SK-MEL-5 (cell line): ENCODE results near the gene SLC15A1. TPM values are rescaled to one million over a fixed set of nuclear protein-coding genes. Genes with fewer than 3 reads are reported as not detected.
"Not testable (repeated sequence)": the region's sequence is repeated elsewhere in the genome, so short reads cannot be mapped to it uniquely, and the experiment has no call there.

ENCODE experiments used
- DNase-seq: peaks from one replicate; pipeline ENCODE4 v3.0.0-alpha.2; 2016; ENCODE audit warnings: low read depth, low spot score
- in situ Hi-C: cut with HindIII; loops from 2 replicates; pipeline ENCODE4 v1.10.0; 2016; ENCODE audit warnings: low sequenced_read_pairs, high pct_unique_total_duplicates, low pct_unique_long_range_greater_than_20kb
- total RNA-seq: library from RNA; depleted of rRNA; stranded (reverse); fragments of >200 nt; shearing (Covaris generic); gene quantifications from 2 replicates; pipeline ENCODE4 v1.2.3, GENCODE V29; 2014

Gene SLC15A1
- total RNA-seq, 1 experiment from 2014 or later, result not detected

DNA sequence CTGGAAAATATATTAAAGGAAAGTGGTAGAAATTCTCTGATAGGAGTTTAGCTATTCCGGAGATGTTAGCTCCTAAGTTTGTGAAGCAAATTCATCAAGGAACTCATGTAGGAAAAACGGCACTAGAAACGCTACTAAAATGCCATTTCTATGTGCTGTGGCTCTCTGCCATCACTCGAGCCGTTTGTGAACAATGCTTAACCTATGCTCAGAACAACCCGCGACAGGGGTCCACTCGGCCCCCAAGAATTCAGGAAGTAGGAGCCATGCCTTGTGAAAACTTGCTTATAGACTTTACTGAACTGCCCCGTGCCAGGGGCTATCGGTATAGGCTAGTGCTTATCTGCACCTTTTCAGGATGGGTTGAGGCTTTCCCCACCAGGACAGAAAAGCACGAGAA is 14.2 kb upstream of the SLC15A1 start:
- in situ Hi-C loops, result no loop called here

DNA sequence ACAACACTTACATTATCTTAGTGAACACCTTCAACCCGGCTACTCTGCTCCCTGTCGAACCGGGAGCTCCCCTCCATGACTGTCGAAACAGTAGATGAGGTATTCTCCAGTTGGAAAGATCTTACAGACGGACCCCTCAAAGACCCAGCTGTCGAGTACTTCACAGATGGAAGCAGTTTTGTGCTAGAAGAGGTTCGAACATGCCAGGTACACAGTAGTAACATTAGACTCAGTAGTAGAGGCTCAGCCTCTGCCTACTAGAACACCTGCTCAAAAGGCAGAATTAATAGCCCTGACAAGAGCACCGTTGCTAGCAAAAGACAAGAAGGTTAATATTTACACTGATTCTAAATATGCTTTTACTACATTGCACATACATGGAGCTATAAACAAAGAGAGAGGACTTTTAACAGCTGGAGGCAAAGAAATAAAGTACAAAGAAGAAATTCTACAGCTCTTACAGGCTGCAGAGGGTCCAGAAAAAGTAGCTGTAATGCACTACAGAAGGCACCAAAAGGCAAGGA is 13.6 kb upstream of the SLC15A1 start:
- in situ Hi-C loops, result no loop called here

More for the DNA sequence above, 14.2 kb upstream of the SLC15A1 start:
- no peak for DNase-seq

DNA sequence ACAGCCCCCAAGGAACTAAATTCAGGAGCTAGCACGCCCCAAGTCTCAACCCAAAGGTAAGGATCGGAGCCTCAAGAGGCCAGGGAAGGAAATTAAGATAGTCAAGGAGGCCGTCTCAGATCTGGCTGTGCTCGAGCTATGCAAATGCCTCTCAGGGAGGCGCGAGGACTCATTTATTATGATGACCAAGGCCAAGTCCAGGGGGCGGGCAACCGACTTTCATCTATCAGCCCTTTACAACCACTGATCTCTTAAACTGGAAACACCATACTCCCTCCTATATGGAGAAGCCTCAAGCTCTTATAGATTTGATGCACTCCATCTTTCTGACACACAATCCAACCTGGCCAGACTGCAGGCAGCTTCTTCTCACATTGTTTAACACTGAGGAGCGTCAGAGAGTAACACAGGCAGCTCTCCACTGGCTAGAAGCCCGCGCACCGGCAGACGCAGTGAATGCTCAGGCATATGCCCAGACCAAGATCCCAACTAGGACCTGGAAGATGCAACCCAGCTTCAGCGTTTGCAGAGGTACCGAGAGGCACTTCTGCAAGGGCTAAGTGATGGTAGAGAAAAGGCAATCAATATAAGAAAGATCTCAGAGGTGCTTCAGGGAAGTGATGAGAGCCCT is 9.6 kb upstream of the SLC15A1 start:
- DNase-seq, result no peak
- in situ Hi-C loops, result no loop called here

More for the DNA sequence above, 13.6 kb upstream of the SLC15A1 start:
- no peak for DNase-seq

DNA sequence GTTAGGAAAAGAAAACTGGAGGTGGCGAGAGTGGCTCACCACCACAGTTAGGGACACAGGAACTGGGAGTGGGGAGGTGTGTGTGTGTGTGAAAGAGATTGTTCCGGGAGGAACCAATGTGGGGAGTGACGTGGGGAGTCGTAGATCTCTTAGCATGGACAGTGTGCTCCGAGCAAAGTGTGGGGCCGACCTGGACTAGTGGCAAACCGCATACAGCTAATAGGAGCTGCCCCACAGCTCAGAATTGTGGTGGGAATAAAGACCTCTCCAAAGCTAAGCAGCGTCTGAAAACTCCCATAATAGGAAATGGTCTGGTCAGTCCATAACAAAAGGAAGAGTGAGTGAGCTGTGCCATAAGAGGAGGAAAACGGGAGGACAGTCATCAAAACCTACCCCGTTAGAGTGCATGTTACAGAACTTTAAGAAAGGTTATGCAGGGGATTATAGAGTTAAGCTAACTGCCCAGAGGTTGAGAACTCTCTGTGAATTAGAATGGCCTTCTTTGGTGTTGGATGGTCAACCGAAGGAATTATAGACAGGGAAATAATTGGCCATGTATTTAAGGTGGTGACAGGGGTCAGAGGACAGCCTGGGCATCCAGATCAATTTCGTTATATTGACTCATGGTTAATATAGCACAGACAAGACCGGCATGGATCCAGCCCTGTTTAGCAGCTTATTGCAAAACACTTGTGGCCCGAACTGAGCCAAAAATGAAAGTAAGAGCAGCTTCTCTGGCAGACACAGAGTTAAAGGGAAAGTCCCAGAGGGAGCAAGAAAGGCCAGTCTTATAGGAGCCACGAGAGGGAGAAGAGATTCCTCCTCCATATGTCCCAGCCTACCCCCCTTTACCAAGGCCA is 8.9 kb upstream of the SLC15A1 start:
- in situ Hi-C loops, result no loop called here
- peak; percentile 16 for DNase-seq

DNA sequence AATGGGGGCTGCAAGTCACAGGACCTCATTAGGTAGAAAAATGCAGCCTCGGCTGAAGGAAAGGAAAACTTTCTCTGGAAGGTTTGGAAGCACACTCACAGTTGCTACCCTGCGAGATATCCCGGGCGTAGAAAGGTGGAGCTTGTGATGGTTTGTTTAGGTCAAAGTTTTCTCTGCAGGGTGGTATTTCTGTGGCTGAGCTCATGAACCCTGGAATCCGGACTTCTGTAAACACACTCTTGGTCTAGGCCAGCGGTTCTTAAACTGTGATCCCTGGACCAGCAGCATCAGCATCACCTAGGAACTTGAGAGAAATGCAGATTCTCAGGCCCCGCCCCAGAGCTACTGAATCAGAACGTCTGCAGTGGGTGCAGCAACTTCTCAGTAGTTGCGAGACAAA is 3.3 kb upstream of the SLC15A1 start:
- in situ Hi-C loops, result no loop called here
- no peak for DNase-seq

DNA sequence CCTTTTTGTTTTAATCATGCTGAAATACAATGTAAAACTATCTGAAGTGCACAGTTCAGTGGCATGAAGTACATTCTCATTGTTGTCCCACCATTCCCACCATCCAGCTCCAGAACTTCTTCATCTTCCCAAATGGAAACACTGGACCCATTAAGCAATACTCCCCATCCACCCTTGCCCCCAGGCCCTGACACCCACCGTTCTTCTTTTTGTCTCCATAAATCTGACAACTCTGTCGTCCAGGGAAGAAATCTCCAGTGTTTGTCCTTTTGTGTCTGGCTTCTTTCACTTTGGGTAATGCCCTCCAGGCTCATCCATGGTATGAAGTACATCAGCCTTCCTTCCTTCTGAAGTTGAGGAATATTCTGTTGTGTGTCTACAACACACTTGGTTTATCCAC is 2.6 kb upstream of the SLC15A1 start:
- no peak for DNase-seq
- in situ Hi-C loops, result no loop called here

DNA sequence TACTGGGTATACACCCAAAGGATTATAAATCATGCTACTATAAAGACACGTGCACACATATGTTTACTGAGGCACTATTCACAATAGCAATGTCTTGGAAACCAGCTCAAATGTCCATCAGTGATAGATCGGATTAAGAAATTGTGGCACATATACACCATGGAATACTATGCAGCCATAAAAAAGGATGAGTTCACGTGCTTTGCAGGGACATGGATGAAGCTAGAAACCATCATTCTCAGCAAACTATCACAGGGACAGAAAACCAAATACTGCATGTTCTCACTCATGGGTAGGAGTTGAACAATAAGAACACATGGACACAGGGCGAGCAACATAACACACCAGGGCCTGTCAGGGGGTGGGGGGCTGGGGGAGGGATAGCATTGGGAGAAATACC is 2.0 kb upstream of the SLC15A1 start:
- DNase-seq, in situ Hi-C loops: not testable (repeated sequence)

DNA sequence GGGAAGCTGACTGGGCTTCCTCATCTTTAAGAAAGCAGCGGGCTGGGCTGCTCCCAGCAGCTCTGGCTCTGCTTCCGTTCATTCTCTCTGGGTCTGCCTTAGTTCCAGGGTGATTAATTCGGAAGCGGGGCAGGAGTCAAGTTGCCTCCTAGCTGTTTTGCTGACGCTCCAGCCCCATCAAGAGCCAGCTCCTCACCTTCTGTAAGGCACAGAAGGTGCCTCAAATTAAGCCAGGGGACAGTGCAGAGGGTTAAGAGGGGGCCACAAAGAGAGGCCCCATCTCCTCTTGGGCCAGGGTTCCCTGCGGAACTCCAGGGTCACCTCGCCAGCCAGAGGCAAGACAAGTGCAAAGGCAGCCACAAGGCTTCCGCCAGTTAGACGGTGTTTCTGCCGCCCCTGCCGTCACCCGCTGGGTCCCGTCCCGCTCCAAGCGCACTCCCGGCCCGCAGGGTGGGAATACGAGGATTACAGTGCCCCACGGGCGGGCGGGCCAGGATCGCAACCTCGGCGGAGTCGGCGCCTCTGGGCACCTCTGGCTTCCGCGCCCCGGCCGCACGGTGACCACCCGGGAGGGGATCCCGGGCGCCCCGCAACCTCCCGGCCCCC is 508 bp downstream of the SLC15A1 start:
- in situ Hi-C loops, result no loop called here
- DNase-seq, result no peak

DNA sequence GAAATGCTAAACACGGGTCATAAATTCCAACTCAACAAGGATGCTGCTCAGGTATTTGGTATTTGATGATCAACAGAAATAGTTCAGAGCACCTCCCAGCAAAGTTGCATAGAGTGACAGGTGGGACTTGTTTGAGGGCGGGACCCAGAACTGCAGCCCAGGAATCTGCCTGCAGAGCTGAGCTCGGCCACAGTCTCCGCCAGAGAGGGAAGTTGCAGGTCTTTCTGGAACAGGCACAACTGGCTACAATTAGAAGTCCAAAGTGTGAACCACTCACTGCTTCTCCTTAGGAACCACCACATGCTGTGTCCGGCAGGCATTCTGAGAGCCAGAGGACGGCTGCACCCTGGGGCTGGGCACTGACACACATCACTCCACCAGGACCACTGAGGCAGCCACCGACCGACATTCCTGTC is 1.1 kb downstream of the SLC15A1 start:
- in situ Hi-C loops, result no loop called here
- DNase-seq, result no peak

DNA sequence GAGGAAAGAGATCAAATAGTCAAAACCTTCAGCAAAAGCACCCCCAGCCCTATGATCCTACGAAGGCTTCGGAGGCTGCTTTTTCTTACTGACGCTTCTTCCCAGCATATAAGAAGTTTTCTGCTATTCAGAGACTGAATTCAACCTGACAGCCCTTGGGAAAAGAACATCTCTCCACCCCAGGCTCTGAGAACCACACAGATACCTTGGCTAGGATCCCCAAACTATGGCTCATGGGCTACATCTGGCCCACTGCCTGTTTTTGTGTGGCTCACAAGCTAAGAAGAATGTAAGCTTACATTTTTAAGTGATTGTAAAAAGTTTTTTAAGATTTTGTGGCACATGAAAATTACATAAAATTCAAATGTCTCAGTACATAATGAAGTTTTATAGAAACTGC is 3.0 kb downstream of the SLC15A1 start:
- no peak for DNase-seq
- in situ Hi-C loops, result no loop called here

DNA sequence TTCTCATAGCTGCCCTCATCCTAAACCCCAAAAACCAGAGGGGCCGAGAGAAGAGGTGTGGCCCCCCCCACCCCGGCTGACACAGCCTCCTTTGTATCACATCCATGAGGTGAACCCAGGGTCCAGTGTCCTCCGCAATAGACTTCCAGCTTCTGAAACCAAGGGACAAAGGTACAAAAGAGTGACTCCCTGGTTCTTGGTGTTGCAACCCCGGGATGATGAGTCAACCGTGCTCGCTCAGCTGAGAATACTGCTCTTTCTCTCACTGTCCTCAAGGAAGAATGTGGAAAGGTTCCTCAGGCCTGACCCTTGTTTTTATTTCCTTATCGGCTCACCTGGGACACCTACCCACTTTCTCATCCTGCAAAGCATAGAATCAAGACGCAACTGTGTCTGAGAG is 5.5 kb downstream of the SLC15A1 start:
- DNase-seq, result no peak
- in situ Hi-C loops, result no loop called here

DNA sequence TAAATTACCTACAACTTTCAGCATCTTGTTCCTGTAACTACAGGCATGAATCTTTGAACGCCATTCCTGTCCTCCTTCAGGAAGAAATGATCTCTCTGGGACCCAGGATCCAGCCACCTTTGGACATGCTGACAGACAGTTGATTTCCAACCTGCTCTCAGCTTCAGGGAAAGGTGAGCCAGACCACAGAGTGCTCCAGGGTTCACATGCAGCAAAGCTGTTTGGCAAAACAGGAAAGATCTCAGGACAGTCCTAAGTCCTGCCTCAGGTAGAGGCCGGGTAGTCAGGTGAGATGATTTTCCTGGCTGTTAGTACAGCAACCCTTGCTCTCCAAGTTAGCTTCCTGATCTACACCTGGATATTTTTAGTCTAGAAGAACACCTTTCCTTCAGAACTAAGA is 9.1 kb downstream of the SLC15A1 start:
- in situ Hi-C loops, result no loop called here
- DNase-seq, result no peak

DNA sequence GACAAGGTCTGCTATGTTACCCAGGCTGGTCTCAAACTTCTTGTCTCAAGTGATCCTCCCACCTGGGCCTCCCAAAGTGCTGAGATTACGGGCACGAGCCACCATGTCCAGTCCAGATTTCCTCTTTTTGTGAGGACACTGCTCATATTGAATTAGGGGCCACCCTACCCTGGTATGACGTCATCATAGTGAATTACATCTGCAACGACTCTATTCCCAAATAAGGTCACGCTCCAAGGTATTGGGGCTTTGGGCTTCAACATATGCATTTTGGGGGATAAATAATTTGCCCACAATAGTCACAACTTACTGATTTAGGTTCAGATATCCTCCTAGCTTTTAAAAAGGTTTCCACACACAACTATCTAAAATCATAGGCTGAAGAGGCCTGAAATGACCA is 9.5 kb downstream of the SLC15A1 start:
- DNase-seq, result no peak
- in situ Hi-C loops, result no loop called here

DNA sequence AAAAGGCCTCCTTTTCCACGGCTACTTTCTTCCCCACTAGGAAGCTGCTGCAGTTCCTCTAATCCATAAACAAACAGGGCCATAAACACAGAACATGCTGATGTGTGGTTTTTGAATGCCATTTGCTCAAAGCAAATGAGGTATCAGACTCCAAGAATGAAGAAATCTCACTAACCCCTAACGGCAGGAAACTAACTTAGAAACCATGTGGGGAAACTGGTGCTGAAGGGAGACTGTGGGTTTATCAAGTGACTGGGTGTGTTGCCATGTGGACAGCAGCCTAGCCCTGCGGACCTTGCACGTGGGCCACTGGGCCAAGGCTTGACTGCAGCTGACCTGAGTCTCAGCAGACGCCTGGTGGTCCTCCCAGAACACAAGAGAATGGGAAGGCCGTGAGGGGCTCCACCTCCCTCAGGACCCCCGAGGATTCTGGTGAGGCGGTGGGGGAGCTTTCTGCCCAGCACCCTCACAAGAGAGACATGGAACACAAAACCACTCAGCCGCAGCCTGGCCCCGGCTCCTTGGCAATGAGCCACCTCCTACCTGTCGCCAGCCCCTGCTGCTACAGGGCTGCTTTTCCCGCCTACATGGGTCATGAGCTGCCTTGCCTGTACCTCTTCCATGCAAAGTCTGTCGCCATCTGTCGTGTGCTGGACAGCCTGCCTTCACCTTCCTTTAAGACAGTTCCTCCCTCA is 10.6 kb downstream of the SLC15A1 start:
- peak; percentile 17 for DNase-seq
- in situ Hi-C loops, result no loop called here

DNA sequence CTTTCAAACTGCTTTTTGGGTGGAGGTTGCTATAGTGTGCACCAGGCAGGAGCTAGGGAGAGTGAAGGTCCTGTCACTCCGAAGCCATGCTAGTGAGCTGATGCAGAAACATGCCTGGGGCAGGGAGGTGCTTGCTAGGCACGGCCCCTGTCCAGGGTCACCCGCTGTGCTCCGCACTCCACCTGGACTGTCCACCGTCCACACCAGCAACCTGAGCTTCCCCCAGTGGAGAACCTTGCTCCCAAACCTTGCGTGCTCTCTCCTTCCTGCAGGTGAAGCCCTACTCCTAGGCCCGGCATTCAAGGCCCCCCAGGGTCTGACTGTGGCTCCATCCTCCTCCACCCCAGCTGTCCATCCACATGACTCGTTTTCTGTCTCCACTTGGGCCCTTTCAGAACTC is 12.3 kb downstream of the SLC15A1 start:
- in situ Hi-C loops, result no loop called here
- no peak for DNase-seq

DNA sequence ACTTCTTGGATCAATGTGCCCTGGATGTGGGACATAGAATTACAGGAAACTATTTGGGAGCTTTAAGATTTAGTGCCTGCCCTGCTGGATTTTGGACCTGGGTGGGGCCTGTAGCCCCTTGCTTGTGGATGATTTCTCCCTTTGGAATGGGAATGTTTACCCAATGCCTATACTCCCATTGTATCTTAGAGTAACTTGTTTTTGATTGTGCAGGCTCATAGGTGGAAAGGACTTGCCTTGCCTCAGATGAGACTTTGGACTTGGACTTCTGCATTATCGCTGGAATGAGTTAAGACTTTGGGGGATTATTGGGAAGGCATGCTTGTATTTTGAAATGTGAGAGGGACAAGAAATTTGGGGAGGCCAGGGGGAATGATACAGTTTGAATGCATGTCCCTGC is 13.5 kb downstream of the SLC15A1 start:
- no peak for DNase-seq
- in situ Hi-C loops, result no loop called here

DNA sequence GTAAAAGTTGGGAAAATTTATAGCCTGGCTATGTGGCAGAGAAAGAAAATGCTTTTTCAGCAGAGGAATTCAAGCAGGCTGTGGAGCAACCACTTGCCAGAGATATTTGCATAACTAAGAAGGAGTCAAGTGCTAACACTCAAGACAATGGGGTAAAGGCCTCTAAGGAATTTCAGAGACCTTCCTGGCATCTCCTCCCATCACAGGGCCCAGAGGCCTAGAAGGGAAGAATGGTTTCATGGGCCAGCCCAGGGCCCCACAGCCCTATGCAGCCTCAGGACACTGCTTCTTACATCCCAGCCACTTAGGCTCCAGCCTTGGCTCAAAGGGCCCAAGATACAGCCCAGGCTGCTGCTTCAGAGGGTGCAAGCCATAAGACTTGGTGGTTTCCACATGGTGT is 14.3 kb downstream of the SLC15A1 start:
- no peak for DNase-seq
- in situ Hi-C loops, result no loop called here

DNA sequence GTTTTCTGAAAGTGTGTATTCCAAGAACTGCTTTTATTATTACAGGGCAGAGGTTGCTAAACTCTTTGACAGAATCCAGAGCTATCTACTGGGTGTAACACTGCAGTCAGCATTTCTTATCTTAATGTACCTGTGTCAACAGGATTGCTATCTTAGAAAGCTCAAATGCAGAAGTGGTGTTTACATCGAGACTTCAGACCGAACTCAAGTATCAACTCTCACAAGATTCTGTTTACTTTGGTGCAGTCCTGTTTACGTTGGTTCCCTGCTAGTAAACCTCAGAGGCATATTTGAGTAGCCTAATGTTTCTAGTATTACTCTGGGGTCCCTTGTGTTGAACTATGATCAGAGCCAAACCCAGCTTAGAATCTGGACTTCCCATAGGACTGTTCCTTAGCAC is 20.5 kb downstream of the SLC15A1 start:
- in situ Hi-C loops, result no loop called here
- DNase-seq, result no peak
